Stimulated activated CD8-positive, alpha-beta memory T cell treated with anti-CD3 and anti-CD28 coated beads, Interleukin-15, amount 100 ng/mL, for 4 hours (primary cell): ENCODE results near the gene NF1.
"Not testable (repeated sequence)": the region's sequence is repeated elsewhere in the genome, so short reads cannot be mapped to it uniquely, and the experiment has no call there.

ENCODE experiments used
- DNase-seq, 2 donors: peaks; one replicate each; pipeline ENCODE4 v3.0.0-alpha.2; 2020; ENCODE audit warnings: low read depth in 2 of 2

Gene NF1

GRCh38 chr17:31085563-31085962, 9.2 kb upstream of the NF1 start:
- DNase-seq, result no peak

GRCh38 chr17:31089471-31089870, 5.3 kb upstream of the NF1 start:
- no peak for DNase-seq

- not testable (repeated sequence) for DNase-seq
Measured at GRCh38 chr17:31090650-31091049, 4.1 kb upstream of the NF1 start.

- no peak for DNase-seq
Measured at GRCh38 chr17:31092475-31093064, 2.2 kb upstream of the NF1 start.

GRCh38 chr17:31093866-31094599, 744 bp upstream of the NF1 start:
- no peak for DNase-seq

GRCh38 chr17:31095236-31096105, 694 bp downstream of the NF1 start:
- no peak for DNase-seq

GRCh38 chr17:31096106-31096436, 1.3 kb downstream of the NF1 start:
- no peak for DNase-seq

GRCh38 chr17:31099016-31099415, 4.2 kb downstream of the NF1 start:
- no peak for DNase-seq

GRCh38 chr17:31100840-31101459, 6.2 kb downstream of the NF1 start:
- no peak for DNase-seq

- DNase-seq, result no peak
Measured at GRCh38 chr17:31101943-31102342, 7.2 kb downstream of the NF1 start.

GRCh38 chr17:31105991-31106390, 11.2 kb downstream of the NF1 start:
- no peak for DNase-seq

- no peak for DNase-seq
Measured at GRCh38 chr17:31111183-31111582, 16.4 kb downstream of the NF1 start.

- no peak for DNase-seq
Measured at GRCh38 chr17:31112001-31112661, 17.4 kb downstream of the NF1 start.

- not testable (repeated sequence) for DNase-seq
Measured at GRCh38 chr17:31113368-31113767, 18.6 kb downstream of the NF1 start.

GRCh38 chr17:31113939-31114338, 19.2 kb downstream of the NF1 start:
- no peak for DNase-seq

- DNase-seq, result no peak
Measured at GRCh38 chr17:31114956-31115555, 20.3 kb downstream of the NF1 start.

- DNase-seq, result no peak
Measured at GRCh38 chr17:31116167-31116566, 21.4 kb downstream of the NF1 start.

- no peak for DNase-seq
Measured at GRCh38 chr17:31122746-31123145, 28.0 kb downstream of the NF1 start.

GRCh38 chr17:31126318-31126717, 31.5 kb downstream of the NF1 start:
- no peak for DNase-seq

GRCh38 chr17:31128241-31128640, 33.5 kb downstream of the NF1 start:
- no peak for DNase-seq
